Spinal cord (tissue), 10 donors: ENCODE results near the gene PDLIM1. TPM values are rescaled to one million over a fixed set of nuclear protein-coding genes. Genes with fewer than 3 reads are reported as not detected.

Experiments used
- DNase-seq, 6 donors: peaks; one replicate each; pipeline versions ENCODE4 v3.0.0 to v3.0.0-alpha.2; 2013 to 2015; ENCODE audit warnings: low spot score in 6 of 6, low read depth in 4 of 6
- H3K27ac ChIP-seq: one replicate; pipeline ENCODE4 v1.5.1; 2013; ENCODE audit warnings: low read depth, low read length, control low read depth
- H3K27me3 ChIP-seq: one replicate; pipeline ENCODE4 v1.6.1; 2013; ENCODE audit warnings: low read length; ENCODE audit not compliant: control insufficient read depth, insufficient read depth
- H3K36me3 ChIP-seq: one replicate; pipeline ENCODE4 v1.6.1; 2013; ENCODE audit warnings: low read length; ENCODE audit not compliant: control insufficient read depth, insufficient read depth
- H3K4me1 ChIP-seq: one replicate; pipeline ENCODE4 v1.6.1; 2013; ENCODE audit warnings: low read length; ENCODE audit not compliant: control insufficient read depth, insufficient read depth
- H3K4me3 ChIP-seq: one replicate; pipeline ENCODE4 v1.5.1; 2013; ENCODE audit warnings: low read depth, low read length, control low read depth
- H3K9me3 ChIP-seq: one replicate; pipeline ENCODE4 v1.6.1; 2013; ENCODE audit warnings: low read length; ENCODE audit not compliant: control insufficient read depth, insufficient read depth
- WGBS: methylation state at CpG from one replicate; pipeline ENCODE4 v1.1.5; 2013; ENCODE audit warnings: missing lambda C conversion rate; ENCODE audit not compliant: insufficient coverage; 5-methylcytosine and 5-hydroxymethylcytosine counted together
- polyA plus RNA-seq, 2 donors: library from polyadenylated mRNA; unstranded; fragments of 120-200 nt; gene quantifications; one replicate each; pipeline ENCODE4 v1.2.1, GENCODE V29; 2013; ENCODE audit not compliant: insufficient read length in 2 of 2
- total RNA-seq, 2 donors: library from RNA; depleted of rRNA in 1 of 2; stranded (reverse); fragments of 120-200 nt in 1 of 2; fragments of >200 nt in 1 of 2; gene quantifications; one replicate each; pipeline versions ENCODE4 v1.2.3 to v1.2.4, GENCODE V29; 2013 to 2014
- donor health status: healthy.

Gene PDLIM1
- total and polyA plus RNA-seq, 4 donors = 8.5 to 33.0 (median 20.4) TPM

DNA sequence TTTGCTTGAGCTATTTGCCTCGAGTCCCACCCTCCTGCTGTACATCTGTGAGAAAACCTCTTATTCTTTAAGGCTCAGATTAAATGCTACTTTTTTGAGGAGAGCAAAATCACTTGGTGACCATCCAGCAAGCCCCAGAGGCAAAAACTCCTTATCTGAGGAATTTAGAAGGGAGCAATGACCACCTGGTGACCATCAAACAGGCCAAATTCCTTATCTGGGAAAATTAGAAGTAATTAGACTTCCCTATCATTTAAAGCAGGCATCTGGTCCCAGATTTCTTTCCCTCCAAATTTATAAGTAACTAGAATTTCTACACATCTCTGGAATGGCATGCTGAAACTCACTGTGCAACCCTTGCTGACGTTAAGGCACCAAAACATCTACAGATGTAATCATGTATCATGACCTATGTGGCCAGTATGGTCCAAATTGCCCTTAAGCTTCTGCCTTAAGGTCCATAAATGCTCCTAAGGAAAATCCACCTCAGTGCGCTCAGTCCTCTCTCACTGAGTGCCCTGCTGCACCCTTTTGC is 40.9 kb upstream of the PDLIM1 start:
- 85% methylated on average over 3 of the region's 3 CpGs for WGBS
- H3K27me3 ChIP-seq = no peaks in the 10 kb centered on the region
- no peaks in the 10 kb centered on the region for H3K9me3 ChIP-seq
- H3K36me3 ChIP-seq = peaks cover 25% of the 10 kb centered on the region
- no peak overlapping the region for H3K27ac ChIP-seq
- no peak overlapping the region for H3K4me3 ChIP-seq
- no peak for DNase-seq
- H3K4me1 ChIP-seq = no peaks in the 10 kb centered on the region

DNA sequence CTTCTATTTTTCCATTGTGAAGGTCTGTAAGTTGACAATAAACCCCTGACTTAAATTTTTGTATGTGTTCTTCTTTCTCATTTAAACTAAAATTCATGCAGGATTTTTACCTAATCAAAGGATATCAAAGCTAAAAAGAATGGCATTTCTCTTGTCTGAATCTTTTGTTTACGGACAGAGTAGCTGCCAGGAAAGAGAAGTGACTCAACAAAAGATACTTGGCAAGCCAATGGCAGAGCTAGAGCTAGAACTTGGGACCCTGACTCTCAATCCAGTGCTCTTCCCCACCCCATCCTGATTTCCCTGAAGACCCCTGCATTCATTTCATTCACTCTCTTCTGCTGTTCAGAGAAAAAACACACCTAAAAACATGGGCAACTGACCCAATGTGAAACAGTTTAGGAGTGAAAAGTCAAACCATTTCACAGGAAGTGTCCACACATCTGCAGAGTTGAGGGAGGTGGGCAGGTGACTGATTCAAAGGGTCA is 40.2 kb upstream of the PDLIM1 start:
- H3K27ac ChIP-seq = no peak overlapping the region
- no peak for DNase-seq
- no peaks in the 10 kb centered on the region for H3K27me3 ChIP-seq
- H3K36me3 ChIP-seq = peaks cover 19% of the 10 kb centered on the region
- no peak overlapping the region for H3K4me3 ChIP-seq
- H3K4me1 ChIP-seq = no peaks in the 10 kb centered on the region
- no peaks in the 10 kb centered on the region for H3K9me3 ChIP-seq
- WGBS = no CpG with 5 or more reads among the region's 1 CpG

DNA sequence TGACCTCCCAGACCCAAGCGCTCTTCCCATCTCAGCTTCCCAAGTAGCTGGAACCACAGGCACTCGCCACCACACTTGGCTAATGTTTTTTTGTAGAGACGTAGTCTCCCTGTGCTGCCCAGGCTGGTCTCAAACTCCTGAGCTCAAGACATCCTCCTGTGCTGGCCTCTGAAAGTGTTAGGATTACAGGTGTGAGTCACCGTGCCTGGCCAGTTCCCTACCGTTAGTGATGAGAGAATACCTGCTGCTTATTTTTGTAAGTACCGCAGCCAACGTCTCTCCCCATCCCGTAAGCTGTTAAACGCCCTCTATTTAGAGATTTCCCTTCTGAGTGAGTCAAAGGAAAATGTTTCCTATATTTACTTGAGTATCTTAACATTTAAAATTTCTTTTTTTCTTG is 38.5 kb upstream of the PDLIM1 start:
- Histone ChIP-seq H3K36me3 (peaks cover 9% of the 10 kb centered on the region), H3K9me3 (no peaks in the 10 kb centered on the region), H3K27ac (no peak overlapping the region), H3K27me3 (no peaks in the 10 kb centered on the region), H3K4me3 (no peak overlapping the region), H3K4me1 (no peaks in the 10 kb centered on the region)
- no peak for DNase-seq
- 70% methylated on average over 2 of the region's 9 CpGs for WGBS

DNA sequence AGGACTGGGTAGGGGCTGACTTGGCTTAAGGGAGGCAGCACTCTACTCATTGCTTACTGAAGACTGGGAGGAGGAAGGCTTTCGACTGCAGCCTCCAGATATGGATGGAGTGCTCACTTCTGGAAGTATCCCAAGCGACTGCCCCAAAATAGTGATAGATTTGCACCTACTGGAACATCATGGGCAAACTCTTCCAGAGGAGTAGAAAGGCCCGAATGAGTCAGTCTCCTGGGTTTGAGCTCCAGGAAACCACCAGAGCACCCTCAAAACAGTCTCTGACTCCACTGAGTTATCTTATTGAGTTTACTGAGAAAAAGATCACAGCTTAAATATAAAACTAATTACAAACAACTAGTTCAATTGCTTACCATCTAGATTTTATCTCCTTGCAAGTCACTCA is 37.2 kb upstream of the PDLIM1 start:
- Histone ChIP-seq H3K27me3 (no peaks in the 10 kb centered on the region), H3K4me1 (no peaks in the 10 kb centered on the region), H3K27ac (no peak overlapping the region), H3K36me3 (peaks cover 13% of the 10 kb centered on the region), H3K4me3 (no peak overlapping the region), H3K9me3 (no peaks in the 10 kb centered on the region)
- no peak for DNase-seq
- WGBS = 72% methylated on average over 2 of the region's 3 CpGs

DNA sequence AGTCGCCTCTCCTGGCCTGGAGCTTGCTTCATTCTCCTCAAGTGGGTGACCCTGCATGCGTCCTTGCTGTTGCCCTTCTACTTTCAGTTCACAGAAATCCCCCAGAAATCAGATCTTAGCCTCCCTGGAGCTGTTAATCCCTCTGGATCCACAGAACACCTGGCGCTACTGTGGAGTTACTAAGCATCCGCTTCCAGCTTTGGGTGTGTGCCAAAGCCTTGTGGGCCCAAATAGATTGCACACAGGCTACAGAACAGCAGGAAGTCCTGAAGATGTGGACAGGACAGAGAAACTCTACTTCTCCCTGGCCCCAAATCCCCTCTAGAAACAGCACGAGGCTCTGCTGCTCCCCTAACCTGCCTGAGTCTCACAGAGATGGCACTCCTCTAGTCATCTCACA is 36.6 kb upstream of the PDLIM1 start:
- WGBS = 63% methylated on average over 4 of the region's 5 CpGs
- DNase-seq = peak in 1 of 6 donors; percentile 36
- Histone ChIP-seq H3K36me3 (peaks cover 11% of the 10 kb centered on the region), H3K27me3 (no peaks in the 10 kb centered on the region), H3K27ac (no peak overlapping the region), H3K4me1 (no peaks in the 10 kb centered on the region), H3K4me3 (no peak overlapping the region), H3K9me3 (no peaks in the 10 kb centered on the region)

DNA sequence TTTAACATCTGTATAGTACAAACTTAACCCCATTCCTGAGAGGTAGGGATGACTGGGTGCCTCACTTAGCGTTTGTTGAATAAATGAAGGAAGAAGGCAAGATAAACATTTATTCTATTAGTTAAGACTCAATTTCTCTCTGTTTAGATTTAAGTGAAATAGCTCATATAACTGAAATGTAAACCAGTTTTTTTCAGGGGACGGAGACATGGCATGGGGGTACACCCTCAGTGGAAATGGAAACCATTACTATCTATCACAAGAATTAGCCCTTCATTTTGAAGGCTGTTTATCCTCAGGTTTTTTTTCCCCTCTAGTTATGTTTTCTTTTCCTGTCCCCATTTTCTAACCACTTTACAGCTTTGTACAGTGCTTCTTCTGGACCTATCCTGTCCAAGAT is 35.6 kb upstream of the PDLIM1 start:
- Histone ChIP-seq H3K9me3 (no peaks in the 10 kb centered on the region), H3K4me1 (no peaks in the 10 kb centered on the region), H3K27ac (no peak overlapping the region), H3K36me3 (peaks cover 12% of the 10 kb centered on the region), H3K27me3 (no peaks in the 10 kb centered on the region), H3K4me3 (no peak overlapping the region)
- DNase-seq = no peak
- no CpG with 5 or more reads among the region's 2 CpGs for WGBS

DNA sequence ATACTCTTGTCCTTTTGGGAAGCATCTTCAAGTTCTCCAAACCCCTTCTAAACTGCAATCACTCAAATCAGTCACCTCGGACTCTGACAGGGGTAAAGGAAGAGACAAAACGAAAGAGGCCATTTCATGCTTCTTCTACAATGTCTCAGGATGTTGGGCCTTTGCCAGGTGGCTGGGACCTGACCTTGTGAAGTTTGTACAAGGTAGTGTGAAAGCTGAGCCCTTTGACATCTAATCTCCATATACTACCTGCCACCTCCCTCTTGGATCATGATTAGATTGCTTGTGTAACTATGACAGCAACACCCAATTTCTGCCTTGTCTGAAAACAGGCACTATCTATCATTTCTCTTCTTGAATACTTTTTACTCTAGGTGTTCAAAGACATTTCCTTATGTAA is 35.1 kb upstream of the PDLIM1 start:
- peaks cover 13% of the 10 kb centered on the region for H3K36me3 ChIP-seq
- 100% methylated on average over 2 of the region's 2 CpGs for WGBS
- H3K4me1 ChIP-seq = no peaks in the 10 kb centered on the region
- no peak overlapping the region for H3K27ac ChIP-seq
- no peak overlapping the region for H3K4me3 ChIP-seq
- DNase-seq = no peak
- no peaks in the 10 kb centered on the region for H3K9me3 ChIP-seq
- H3K27me3 ChIP-seq = no peaks in the 10 kb centered on the region

DNA sequence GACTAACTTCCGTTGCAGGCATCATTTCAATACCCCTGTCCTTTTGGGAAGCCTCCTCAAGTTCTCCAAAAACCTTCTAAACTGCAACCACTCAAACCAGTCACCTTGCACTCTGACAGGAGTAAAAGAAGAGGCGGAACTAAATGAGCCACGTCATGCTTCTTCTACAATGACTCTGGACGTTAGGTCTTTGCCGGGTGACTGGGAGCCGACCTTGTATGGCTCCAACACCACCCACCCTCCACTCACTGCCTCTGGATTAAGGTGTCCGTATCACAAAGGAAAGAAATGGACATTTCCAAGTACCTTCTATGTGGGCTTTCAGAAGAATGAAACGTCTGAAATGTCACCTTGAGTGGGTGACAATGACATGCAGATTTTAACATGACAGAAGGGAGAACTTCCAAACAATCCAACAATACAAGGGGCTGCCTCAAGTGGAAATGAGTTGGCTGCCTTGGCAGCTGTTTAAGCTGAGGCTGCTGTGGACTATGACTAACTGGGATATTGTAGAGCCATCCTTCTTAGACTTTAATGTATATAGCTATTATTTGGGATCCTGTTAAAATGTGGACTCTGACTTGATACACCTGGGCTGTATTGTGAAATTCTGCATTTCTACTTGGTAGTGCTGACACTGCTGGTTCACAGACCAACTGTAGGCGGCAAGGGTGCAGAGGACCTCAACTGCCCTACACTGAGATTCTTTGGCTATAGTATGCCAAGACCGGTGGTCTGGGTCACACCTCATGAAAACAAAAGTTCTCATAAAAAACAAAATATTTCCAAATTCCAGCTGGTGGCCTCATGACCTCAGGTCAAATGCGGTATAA is 33.8 kb upstream of the PDLIM1 start:
- H3K36me3 ChIP-seq = peaks cover 19% of the 10 kb centered on the region
- 85% methylated on average over 4 of the region's 11 CpGs for WGBS

DNA sequence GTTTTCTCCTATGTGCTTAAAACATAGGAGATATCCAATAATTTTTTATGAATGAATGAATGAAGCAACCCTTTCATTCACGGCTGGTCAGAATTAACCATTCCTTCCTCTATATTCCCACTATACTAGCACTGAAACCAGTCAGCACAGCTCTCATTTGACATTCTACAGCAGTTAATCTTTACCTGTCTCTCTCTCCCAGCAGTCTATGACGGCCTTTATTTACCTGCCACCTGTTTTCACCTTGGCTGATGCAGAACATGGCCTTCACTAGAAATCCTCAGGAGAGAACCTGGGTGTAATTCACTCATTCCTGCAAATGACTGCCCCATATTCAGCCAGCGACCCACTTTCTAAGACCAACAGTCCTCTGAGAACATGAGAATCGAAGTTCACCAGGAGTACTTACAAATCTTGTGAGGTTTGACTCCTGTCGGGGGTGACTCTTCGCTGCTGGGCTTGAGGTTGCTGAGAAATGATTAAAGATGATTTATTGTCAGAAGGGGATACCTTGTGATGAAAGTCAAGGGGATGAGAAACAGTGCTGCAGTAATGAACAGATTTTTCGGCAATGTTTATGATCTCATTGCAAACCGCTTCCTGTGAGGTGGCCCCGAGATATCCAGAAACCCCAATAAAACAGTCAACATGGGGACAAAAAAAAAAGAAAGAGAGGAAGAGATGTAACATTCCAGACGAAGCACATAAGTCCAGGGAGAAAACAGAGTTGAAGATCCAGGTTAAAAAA is 30.9 kb upstream of the PDLIM1 start:
- no peak for DNase-seq
- H3K36me3 ChIP-seq = peaks cover 19% of the 10 kb centered on the region

More for the DNA sequence above, 33.8 kb upstream of the PDLIM1 start:
- no peak for DNase-seq
- H3K4me3 ChIP-seq = no peak overlapping the region
- H3K9me3 ChIP-seq = no peaks in the 10 kb centered on the region
- no peaks in the 10 kb centered on the region for H3K4me1 ChIP-seq
- H3K27me3 ChIP-seq = no peaks in the 10 kb centered on the region
- H3K27ac ChIP-seq = no peak overlapping the region

More for the DNA sequence above, 30.9 kb upstream of the PDLIM1 start:
- Histone ChIP-seq H3K9me3 (no peaks in the 10 kb centered on the region), H3K27me3 (no peaks in the 10 kb centered on the region), H3K4me3 (no peak overlapping the region), H3K4me1 (no peaks in the 10 kb centered on the region), H3K27ac (no peak overlapping the region)
- WGBS = 89% methylated on average over 4 of the region's 10 CpGs
